Caco-2 (cell line): ENCODE measurements around the gene KIDINS220. TPM values are rescaled to one million over a fixed set of nuclear protein-coding genes. Genes with fewer than 3 reads are reported as not detected.

Experiments used
- BruUV-seq: library from RNA; stranded (reverse); fragments of 400-500 nt; replicated peaks from 2 replicates; lab custom pipeline; 2021; lab: Mats Ljungman, UMichigan
- CTCF ChIA-PET: fragments of 300-600 bp; sonication (Branson Sonifier 250); formaldehyde crosslinking; loops from one replicate; lab custom pipeline; 2022; ENCODE audit warnings: antibody characterized with exemption; lab: Charles Lee
- POLR2A ChIA-PET: fragments of 300-600 bp; sonication (Branson Sonifier 250); formaldehyde crosslinking; loops from one replicate; lab custom pipeline; 2022; ENCODE audit warnings: antibody characterized with exemption; lab: Charles Lee
- DNase-seq, 2 experiments: peaks; one replicate each; pipeline versions ENCODE4 v3.0.0 to v3.0.0-alpha.2; 2020 to 2022
- H3K27me3 ChIP-seq: replicated peaks from 2 replicates; pipeline ENCODE4 v1.6.0; 2011; ENCODE audit warnings: low read length; ENCODE audit not compliant: control insufficient read depth, insufficient read depth
- H3K36me3 ChIP-seq: 2 replicates; pipeline ENCODE4 v1.5.1; 2011; ENCODE audit warnings: low read length; ENCODE audit not compliant: control insufficient read depth, insufficient read depth
- H3K4me1 ChIP-seq: fragments of 250-450 bp; sonication (Bioruptor Pico); 2 replicates; pipeline ENCODE4 v1.5.1; 2020; ENCODE audit warnings: mild to moderate bottlenecking
- H3K4me3 ChIP-seq: 2 replicates; pipeline ENCODE4 v1.5.1; 2011; ENCODE audit warnings: low read depth, mild to moderate bottlenecking, control low read depth, low read length
- H3K9me3 ChIP-seq: fragments of 250-450 bp; sonication (Bioruptor Pico); 2 replicates; pipeline ENCODE4 v1.5.1; 2020; ENCODE audit warnings: mild to moderate bottlenecking, moderate library complexity
- H3K27ac Mint-ChIP-seq: one replicate; pipeline ENCODE4 v1.8.0; 2022; ENCODE audit warnings: mixed read lengths; ENCODE audit not compliant: unreplicated experiment
- H3K27me3 Mint-ChIP-seq: one replicate; pipeline ENCODE4 v1.8.0; 2022; ENCODE audit warnings: mixed read lengths; ENCODE audit not compliant: insufficient read depth, unreplicated experiment
- H3K36me3 Mint-ChIP-seq: one replicate; pipeline ENCODE4 v1.8.0; 2022; ENCODE audit warnings: mild to moderate bottlenecking, mixed read lengths; ENCODE audit not compliant: insufficient read depth, unreplicated experiment
- H3K4me1 Mint-ChIP-seq: one replicate; pipeline ENCODE4 v1.8.0; 2022; ENCODE audit warnings: low read depth, mixed read lengths; ENCODE audit not compliant: unreplicated experiment
- H3K4me3 Mint-ChIP-seq: one replicate; pipeline ENCODE4 v1.8.0; 2022; ENCODE audit warnings: mild to moderate bottlenecking, moderate library complexity, mixed read lengths; ENCODE audit not compliant: unreplicated experiment
- H3K9me3 Mint-ChIP-seq: one replicate; pipeline ENCODE4 v1.8.0; 2022; ENCODE audit warnings: mixed read lengths; ENCODE audit not compliant: unreplicated experiment
- intact Hi-C: fragments of 100-400 bp; cut with micrococcal nuclease; formaldehyde crosslinking; loops from one replicate; pipeline ENCODE4 v1.10.0; 2022; ENCODE audit not compliant: unreplicated experiment
- total RNA-seq: library from RNA; stranded (reverse); gene quantifications from 2 replicates; pipeline ENCODE4 v1.2.3, GENCODE V29; 2022
- TF ChIP-seq, protein P1 (sequence below), 2 experiments: fragments of 200-600 bp in 1 of 2; IDR thresholded peaks; 1 replicate in 1 of 2; 2 replicates in 1 of 2; pipeline versions ENCODE4 v1.5.1 to v1.8.0; 2011 to 2022; ENCODE audit warnings: antibody characterized with exemption in 1 of 2, control low read depth in 1 of 2, inconsistent platforms in 1 of 2, low read depth in 1 of 2, low read length in 1 of 2, mild to moderate bottlenecking in 1 of 2, moderate library complexity in 1 of 2; ENCODE audit not compliant: insufficient read depth in 1 of 2, severe bottlenecking in 1 of 2, unreplicated experiment in 1 of 2

Gene KIDINS220
- total RNA-seq, 1 experiment from 2014 or later = 32.8 TPM

DNA sequence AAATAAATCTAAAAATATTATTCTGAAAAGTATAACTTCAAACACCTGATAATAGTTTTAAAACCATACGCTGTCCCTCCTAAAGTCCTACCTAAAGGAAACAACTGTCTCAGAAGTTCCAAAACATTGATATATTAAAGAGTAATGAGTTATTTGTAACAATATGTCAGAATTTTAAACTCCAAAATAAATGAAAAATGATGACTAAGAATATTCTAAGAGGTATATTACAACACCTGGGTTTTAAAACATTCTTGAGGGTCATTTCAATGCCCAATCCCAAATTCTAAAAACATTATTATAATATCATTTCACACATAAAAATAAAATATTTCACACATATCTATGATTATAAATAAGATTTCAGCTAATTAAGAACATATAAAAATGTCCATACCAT is 20.2 kb downstream of the KIDINS220 start:
- Mint-ChIP-seq H3K4me3 (no peak overlapping the region), H3K27ac (no peak overlapping the region), H3K36me3 (peaks cover 11% of the 10 kb centered on the region), H3K27me3 (no peaks in the 10 kb centered on the region), H3K9me3 (no peaks in the 10 kb centered on the region), H3K4me1 (peaks cover 16% of the 10 kb centered on the region)
- BruUV-seq = no TSS peak
- TF ChIP-seq, protein P1, sequence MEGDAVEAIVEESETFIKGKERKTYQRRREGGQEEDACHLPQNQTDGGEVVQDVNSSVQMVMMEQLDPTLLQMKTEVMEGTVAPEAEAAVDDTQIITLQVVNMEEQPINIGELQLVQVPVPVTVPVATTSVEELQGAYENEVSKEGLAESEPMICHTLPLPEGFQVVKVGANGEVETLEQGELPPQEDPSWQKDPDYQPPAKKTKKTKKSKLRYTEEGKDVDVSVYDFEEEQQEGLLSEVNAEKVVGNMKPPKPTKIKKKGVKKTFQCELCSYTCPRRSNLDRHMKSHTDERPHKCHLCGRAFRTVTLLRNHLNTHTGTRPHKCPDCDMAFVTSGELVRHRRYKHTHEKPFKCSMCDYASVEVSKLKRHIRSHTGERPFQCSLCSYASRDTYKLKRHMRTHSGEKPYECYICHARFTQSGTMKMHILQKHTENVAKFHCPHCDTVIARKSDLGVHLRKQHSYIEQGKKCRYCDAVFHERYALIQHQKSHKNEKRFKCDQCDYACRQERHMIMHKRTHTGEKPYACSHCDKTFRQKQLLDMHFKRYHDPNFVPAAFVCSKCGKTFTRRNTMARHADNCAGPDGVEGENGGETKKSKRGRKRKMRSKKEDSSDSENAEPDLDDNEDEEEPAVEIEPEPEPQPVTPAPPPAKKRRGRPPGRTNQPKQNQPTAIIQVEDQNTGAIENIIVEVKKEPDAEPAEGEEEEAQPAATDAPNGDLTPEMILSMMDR (IDR thresholded peaks at IDR 0.05; ENCODE audit: insufficient read depth in 1 of 2, low read depth in 1 of 2, low read length in 1 of 2, severe bottlenecking in 1 of 2, unreplicated experiment in 1 of 2) = no peak
- ChIA-PET CTCF (no interaction called here), POLR2A (no interaction called here)
- DNase-seq = no peak
- intact Hi-C loops = no loop called here
- H3K27me3 ChIP-seq = no peaks in the 10 kb centered on the region
- H3K36me3 ChIP-seq = no peaks in the 10 kb centered on the region
- peaks cover 9% of the 10 kb centered on the region for H3K4me1 ChIP-seq
- H3K9me3 ChIP-seq = no peaks in the 10 kb centered on the region
- no peak overlapping the region for H3K4me3 ChIP-seq

DNA sequence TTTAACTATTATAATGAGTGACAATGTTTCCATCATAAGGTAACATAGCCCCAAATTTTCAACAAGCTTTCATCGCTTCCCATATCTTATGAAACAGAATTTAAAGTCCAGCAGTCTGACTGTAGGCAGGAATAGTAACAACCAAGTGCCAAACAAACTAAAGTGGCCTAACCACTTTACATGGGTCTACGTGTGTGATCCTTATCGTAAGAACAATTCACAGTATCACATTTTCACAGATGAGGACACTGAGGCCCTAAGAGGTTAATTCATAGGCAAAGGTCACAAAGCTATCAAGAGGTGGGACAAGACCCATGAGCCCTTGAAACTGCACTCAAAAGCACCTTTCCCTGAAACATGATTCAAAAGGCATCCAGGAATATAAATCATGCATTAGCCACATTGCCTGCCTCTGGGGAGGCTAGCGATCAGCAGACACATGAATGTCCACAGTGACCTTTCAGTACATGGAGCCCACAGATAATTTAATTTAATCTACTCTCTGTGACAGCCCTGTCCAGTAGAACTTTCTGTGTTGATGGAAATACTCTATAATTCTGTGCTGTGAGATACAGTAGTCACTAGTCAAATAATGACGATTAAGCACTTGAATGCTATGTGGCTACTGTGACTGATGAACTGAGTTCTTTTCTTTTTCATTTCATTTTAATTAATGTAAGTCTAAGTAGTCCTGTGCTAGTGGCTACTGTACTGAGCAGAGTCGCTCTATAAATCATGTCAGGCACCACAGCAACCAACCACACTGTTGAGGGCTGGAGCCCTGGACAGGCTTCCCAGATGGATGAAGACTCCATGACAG is 30.3 kb downstream of the KIDINS220 start:
- Histone ChIP-seq H3K4me3 (no peak overlapping the region), H3K36me3 (no peaks in the 10 kb centered on the region; the same call in 1 of the 2 replicates), H3K4me1 (no peaks in the 10 kb centered on the region), H3K27me3 (no peaks in the 10 kb centered on the region), H3K9me3 (no peaks in the 10 kb centered on the region)
- no peak overlapping the region for H3K4me3 Mint-ChIP-seq
- BruUV-seq = no TSS peak
- CTCF ChIA-PET = no interaction called here
- TF ChIP-seq, protein P1 (IDR thresholded peaks at IDR 0.05; ENCODE audit: insufficient read depth in 1 of 2, low read depth in 1 of 2, low read length in 1 of 2, severe bottlenecking in 1 of 2, unreplicated experiment in 1 of 2) = no peak
- no peaks in the 10 kb centered on the region for H3K27me3 Mint-ChIP-seq
- no peak overlapping the region for H3K27ac Mint-ChIP-seq
- intact Hi-C loops = no loop called here
- no peak for DNase-seq
- POLR2A ChIA-PET = no interaction called here
- peaks cover 13% of the 10 kb centered on the region for H3K36me3 Mint-ChIP-seq
- no peaks in the 10 kb centered on the region for H3K9me3 Mint-ChIP-seq
- peaks cover 6% of the 10 kb centered on the region for H3K4me1 Mint-ChIP-seq

DNA sequence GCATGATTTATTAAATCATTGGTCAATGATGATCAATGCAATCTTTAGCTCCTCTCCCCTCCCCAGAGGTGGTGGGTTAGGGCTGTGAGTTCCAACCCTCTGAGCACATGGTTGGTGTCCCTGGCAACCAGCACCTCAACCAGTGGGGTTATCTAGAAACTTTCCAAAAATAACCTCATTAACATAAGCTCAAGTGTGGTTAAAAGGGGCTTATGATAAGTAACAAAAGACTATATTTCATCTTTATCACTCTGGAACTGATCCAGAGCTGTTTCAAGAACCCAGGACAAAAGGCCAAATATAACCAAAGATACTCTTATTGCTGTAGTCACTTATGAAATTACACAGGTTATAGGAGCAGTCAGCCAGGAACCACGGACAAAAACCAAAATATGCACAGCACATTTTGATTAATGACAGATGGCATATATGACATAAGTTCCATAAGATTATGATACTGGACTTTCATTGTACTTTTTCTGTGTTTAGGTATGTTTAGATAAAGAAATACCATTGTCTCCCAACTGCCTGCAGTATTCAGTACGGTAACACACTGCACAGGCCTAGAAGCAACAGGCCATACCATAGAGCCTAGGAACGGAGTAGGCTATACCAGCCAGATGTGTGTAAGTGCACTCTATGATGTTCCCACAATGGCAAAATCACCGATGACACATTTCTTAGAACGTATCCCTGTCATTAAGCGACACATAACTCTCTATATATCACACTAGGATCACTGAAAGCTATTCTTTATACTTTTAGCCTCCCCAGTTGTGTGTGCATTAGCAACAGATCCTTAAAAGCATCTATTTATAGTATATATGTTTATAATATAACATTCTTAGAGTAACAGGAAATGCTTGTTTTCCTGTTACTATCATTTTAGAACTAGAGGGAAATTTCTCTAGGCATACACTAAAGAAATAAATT is 31.9 kb downstream of the KIDINS220 start:
- H3K4me3 Mint-ChIP-seq = no peak overlapping the region
- ChIA-PET CTCF (no interaction called here), POLR2A (no interaction called here)
- H3K4me1 Mint-ChIP-seq = peaks cover 6% of the 10 kb centered on the region
- no TSS peak for BruUV-seq
- H3K4me3 ChIP-seq = no peak overlapping the region
- no peaks in the 10 kb centered on the region for H3K27me3 Mint-ChIP-seq
- H3K9me3 ChIP-seq = no peaks in the 10 kb centered on the region
- no peaks in the 10 kb centered on the region for H3K9me3 Mint-ChIP-seq
- DNase-seq = no peak
- no peaks in the 10 kb centered on the region; the same call in 1 of the 2 replicates for H3K36me3 ChIP-seq
- H3K27me3 ChIP-seq = no peaks in the 10 kb centered on the region
- intact Hi-C loops = no loop called here
- no peaks in the 10 kb centered on the region for H3K4me1 ChIP-seq
- H3K36me3 Mint-ChIP-seq = peaks cover 6% of the 10 kb centered on the region
- no peak overlapping the region for H3K27ac Mint-ChIP-seq
- TF ChIP-seq, protein P1 (IDR thresholded peaks at IDR 0.05; ENCODE audit: insufficient read depth in 1 of 2, low read depth in 1 of 2, low read length in 1 of 2, severe bottlenecking in 1 of 2, unreplicated experiment in 1 of 2) = no peak
